ENCODE measurements around the gene ARL13A.

Gene ARL13A

DNA sequence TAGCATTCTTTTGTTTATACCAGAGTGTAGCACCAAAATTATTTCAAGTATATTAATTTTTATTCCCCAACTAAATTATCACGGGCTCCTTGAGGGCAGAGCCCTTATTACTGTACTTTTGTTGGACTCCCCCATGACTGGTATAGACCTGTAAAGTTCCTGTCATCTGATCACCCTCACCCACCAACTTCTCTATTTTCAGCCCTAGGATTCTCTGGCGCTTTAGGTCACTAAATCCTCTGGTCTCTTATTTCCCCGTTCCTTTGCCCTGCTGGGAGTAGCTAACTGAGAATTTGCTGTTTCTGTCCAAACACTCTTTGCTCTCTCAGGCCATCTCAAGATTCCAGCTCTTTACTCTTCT is 37.6 kb upstream of the ARL13A start:
- no peak for DNase-seq
- no peaks in the 10 kb centered on the region for H3K36me3 ChIP-seq
- H3K9me3 ChIP-seq = no peaks in the 10 kb centered on the region
- TF ChIP-seq, protein P1, sequence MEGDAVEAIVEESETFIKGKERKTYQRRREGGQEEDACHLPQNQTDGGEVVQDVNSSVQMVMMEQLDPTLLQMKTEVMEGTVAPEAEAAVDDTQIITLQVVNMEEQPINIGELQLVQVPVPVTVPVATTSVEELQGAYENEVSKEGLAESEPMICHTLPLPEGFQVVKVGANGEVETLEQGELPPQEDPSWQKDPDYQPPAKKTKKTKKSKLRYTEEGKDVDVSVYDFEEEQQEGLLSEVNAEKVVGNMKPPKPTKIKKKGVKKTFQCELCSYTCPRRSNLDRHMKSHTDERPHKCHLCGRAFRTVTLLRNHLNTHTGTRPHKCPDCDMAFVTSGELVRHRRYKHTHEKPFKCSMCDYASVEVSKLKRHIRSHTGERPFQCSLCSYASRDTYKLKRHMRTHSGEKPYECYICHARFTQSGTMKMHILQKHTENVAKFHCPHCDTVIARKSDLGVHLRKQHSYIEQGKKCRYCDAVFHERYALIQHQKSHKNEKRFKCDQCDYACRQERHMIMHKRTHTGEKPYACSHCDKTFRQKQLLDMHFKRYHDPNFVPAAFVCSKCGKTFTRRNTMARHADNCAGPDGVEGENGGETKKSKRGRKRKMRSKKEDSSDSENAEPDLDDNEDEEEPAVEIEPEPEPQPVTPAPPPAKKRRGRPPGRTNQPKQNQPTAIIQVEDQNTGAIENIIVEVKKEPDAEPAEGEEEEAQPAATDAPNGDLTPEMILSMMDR (IDR thresholded peaks at IDR 0.05; ENCODE audit: low read depth, low read length) = no peak
- no peaks in the 10 kb centered on the region for H3K27me3 ChIP-seq
- H3K4me1 ChIP-seq = no peaks in the 10 kb centered on the region
- no peak overlapping the region for H3K4me3 ChIP-seq (ENCODE audit: low read depth, low read length)

GRCh38 chrX:100935767-100936166 is 33.7 kb upstream of the ARL13A start:
- Histone ChIP-seq H3K9me3 (no peaks in the 10 kb centered on the region), H3K4me3 (ENCODE audit: low read depth, low read length) (no peak overlapping the region), H3K27me3 (no peaks in the 10 kb centered on the region), H3K4me1 (no peaks in the 10 kb centered on the region), H3K36me3 (no peaks in the 10 kb centered on the region)
- TF ChIP-seq, protein P1 (IDR thresholded peaks at IDR 0.05; ENCODE audit: low read depth, low read length) = no peak
- no peak for DNase-seq

DNA sequence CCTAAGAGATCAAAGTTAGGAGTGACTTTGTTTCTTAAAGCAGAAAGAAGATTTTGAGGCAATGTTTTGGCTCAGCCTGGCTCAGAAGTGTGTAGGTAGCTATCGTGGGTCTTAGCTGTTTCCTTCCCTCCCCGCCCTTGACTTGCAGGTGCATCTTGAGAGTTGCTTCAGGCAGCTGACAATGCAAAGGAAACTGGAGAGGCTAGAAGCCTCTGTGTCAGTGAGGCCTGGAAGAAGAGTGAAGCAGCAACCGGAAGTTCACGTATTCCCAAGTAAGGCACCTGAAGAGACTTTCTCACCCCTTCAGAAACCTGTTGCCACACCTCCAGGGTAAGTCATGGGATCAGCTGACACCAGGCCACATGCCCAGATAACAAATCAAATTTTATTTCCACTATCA is 30.2 kb upstream of the ARL13A start:
- no peaks in the 10 kb centered on the region for H3K27me3 ChIP-seq
- no peaks in the 10 kb centered on the region for H3K4me1 ChIP-seq
- TF ChIP-seq, protein P1 (IDR thresholded peaks at IDR 0.05; ENCODE audit: low read depth, low read length) = no peak
- no peaks in the 10 kb centered on the region for H3K36me3 ChIP-seq
- no peak overlapping the region for H3K4me3 ChIP-seq (ENCODE audit: low read depth, low read length)
- H3K9me3 ChIP-seq = no peaks in the 10 kb centered on the region
- DNase-seq = no peak

GRCh38 chrX:100944601-100945000 is 24.9 kb upstream of the ARL13A start:
- Histone ChIP-seq H3K36me3 (no peaks in the 10 kb centered on the region), H3K4me3 (ENCODE audit: low read depth, low read length) (no peak overlapping the region), H3K27me3 (no peaks in the 10 kb centered on the region), H3K4me1 (no peaks in the 10 kb centered on the region), H3K9me3 (no peaks in the 10 kb centered on the region)
- DNase-seq = no peak
- TF ChIP-seq, protein P1 (IDR thresholded peaks at IDR 0.05; ENCODE audit: low read depth, low read length) = no peak

- no peaks in the 10 kb centered on the region for H3K4me1 ChIP-seq
- TF ChIP-seq, protein P1 (IDR thresholded peaks at IDR 0.05; ENCODE audit: low read depth, low read length) = no peak
- no peak for DNase-seq
- no peaks in the 10 kb centered on the region for H3K9me3 ChIP-seq
- no peak overlapping the region for H3K4me3 ChIP-seq (ENCODE audit: low read depth, low read length)
- no peaks in the 10 kb centered on the region for H3K27me3 ChIP-seq
- no peaks in the 10 kb centered on the region for H3K36me3 ChIP-seq
Observed at GRCh38 chrX:100946299-100946927, 23.1 kb upstream of the ARL13A start.

GRCh38 chrX:100948557-100948956 is 21.0 kb upstream of the ARL13A start:
- no peak overlapping the region for H3K4me3 ChIP-seq (ENCODE audit: low read depth, low read length)
- TF ChIP-seq, protein P1 (IDR thresholded peaks at IDR 0.05; ENCODE audit: low read depth, low read length) = no peak
- no peak for DNase-seq
- no peaks in the 10 kb centered on the region for H3K27me3 ChIP-seq
- no peaks in the 10 kb centered on the region for H3K36me3 ChIP-seq
- no peaks in the 10 kb centered on the region for H3K9me3 ChIP-seq
- no peaks in the 10 kb centered on the region for H3K4me1 ChIP-seq

All from BE2C (cell line).